EL (cell line): ENCODE results near the gene ARG2.
A peak's percentile ranks its signal among the peaks of the same experiment; 100 is the strongest.

Experiments used
- DNase-seq: peaks from one replicate; pipeline ENCODE4 v3.0.0-alpha.2; 2016

Gene ARG2

DNA sequence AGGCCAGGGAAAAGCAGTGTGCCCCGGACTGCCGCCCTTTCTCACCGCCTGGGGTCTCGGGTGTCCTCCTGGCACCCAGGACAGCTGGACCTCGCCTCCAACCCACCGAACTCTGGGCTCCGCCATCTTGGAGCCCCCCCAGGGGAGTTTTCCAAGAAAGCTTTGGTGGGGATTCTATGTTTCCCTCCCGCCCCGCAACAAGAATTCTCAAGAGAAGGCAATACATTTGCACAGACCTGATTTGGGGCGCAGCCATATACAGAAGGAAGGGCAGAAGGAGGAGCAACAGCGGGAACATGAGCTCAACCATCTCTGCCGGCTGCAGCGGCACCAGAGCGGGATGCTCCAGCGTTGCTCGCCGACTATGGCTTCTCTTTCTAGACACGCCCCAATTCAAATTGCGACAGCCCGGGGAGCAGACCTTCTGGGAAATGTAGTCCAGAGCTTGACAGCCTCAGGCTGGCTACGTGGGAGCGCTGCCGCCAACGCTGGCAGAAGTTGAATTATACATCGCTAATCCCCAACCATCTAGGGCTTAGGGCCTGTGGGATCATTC lies 75.8 kb downstream of the ARG2 start, which contains the start of gene RDH11:
TSS of gene RDH11 (minus strand) at position 371 of the 556 bp plus-strand sequence. CDS start at position 310, 61 bp downstream.
- peak; percentile 94 for DNase-seq

GRCh38 chr14:67697006-67697405 lies 77.3 kb downstream of the ARG2 start:
- DNase-seq: no peak

GRCh38 chr14:67698179-67698578 lies 78.5 kb downstream of the ARG2 start:
- no peak for DNase-seq
